GM18498 (cell line): ENCODE results near the gene WDHD1.
"Not testable (repeated sequence)": the region's sequence is repeated elsewhere in the genome, so short reads cannot be mapped to it uniquely, and the experiment has no call there.

ENCODE experiments used
- ATAC-seq: cut with Tn5 transposase; IDR thresholded peaks from one replicate; pipeline ENCODE4 v1.9.1; 2021; ENCODE audit warnings: mild to moderate bottlenecking, moderate library complexity; ENCODE audit not compliant: unreplicated experiment

WDHD1 gene

GRCh38 chr14:55026793-55027561, at the start of gene WDHD1, which contains the start of gene SOCS4:
Gene WDHD1 (minus strand): TSS chr14:55027099. CDS start chr14:55026787, 312 bp downstream.
Gene SOCS4 (plus strand): TSS chr14:55027236. CDS start chr14:55043042, 15,806 bp downstream.
- peak; percentile 90 for ATAC-seq

GRCh38 chr14:55075628-55076175, 48.8 kb upstream of the WDHD1 start:
- ATAC-seq, result no peak

GRCh38 chr14:55074662-55075061, 47.8 kb upstream of the WDHD1 start:
- ATAC-seq, result peak; percentile 52

GRCh38 chr14:55073856-55074255, 47.0 kb upstream of the WDHD1 start:
- ATAC-seq, result no peak

- ATAC-seq, result peak; percentile 48
Observed at GRCh38 chr14:55071870-55072640, 45.2 kb upstream of the WDHD1 start.

- ATAC-seq, result no peak
Observed at GRCh38 chr14:55070981-55071411, 44.1 kb upstream of the WDHD1 start.

- ATAC-seq, result peak; percentile 50
Observed at GRCh38 chr14:55066223-55066622, 39.3 kb upstream of the WDHD1 start.

GRCh38 chr14:55065411-55065810, 38.5 kb upstream of the WDHD1 start:
- ATAC-seq, result no peak

GRCh38 chr14:55064896-55065295, 38.0 kb upstream of the WDHD1 start:
- ATAC-seq, result not testable (repeated sequence)

- no peak for ATAC-seq
Observed at GRCh38 chr14:55062517-55063351, 35.8 kb upstream of the WDHD1 start.

- no peak for ATAC-seq
Observed at GRCh38 chr14:55059333-55059732, 32.4 kb upstream of the WDHD1 start.

- no peak for ATAC-seq
Observed at GRCh38 chr14:55057919-55058318, 31.0 kb upstream of the WDHD1 start.

GRCh38 chr14:55054098-55054497, 27.2 kb upstream of the WDHD1 start:
- no peak for ATAC-seq

- ATAC-seq, result no peak
Observed at GRCh38 chr14:55053500-55053899, 26.6 kb upstream of the WDHD1 start.

- no peak for ATAC-seq
Observed at GRCh38 chr14:55053018-55053417, 26.1 kb upstream of the WDHD1 start.

- ATAC-seq, result peak; percentile 9
Observed at GRCh38 chr14:55052269-55052930, 25.5 kb upstream of the WDHD1 start.

- ATAC-seq, result peak; percentile 89
Observed at GRCh38 chr14:55051423-55052268, 24.7 kb upstream of the WDHD1 start, which contains the start of gene MAPK1IP1L. Gene MAPK1IP1L (plus strand): TSS chr14:55051647. CDS start chr14:55061684, 10,037 bp downstream.

GRCh38 chr14:55051165-55051422, 24.2 kb upstream of the WDHD1 start:
- ATAC-seq, result peak; percentile 24

GRCh38 chr14:55048900-55049436, 22.1 kb upstream of the WDHD1 start:
- ATAC-seq, result no peak
